ENCODE data around the gene PRRC1.

DNA sequence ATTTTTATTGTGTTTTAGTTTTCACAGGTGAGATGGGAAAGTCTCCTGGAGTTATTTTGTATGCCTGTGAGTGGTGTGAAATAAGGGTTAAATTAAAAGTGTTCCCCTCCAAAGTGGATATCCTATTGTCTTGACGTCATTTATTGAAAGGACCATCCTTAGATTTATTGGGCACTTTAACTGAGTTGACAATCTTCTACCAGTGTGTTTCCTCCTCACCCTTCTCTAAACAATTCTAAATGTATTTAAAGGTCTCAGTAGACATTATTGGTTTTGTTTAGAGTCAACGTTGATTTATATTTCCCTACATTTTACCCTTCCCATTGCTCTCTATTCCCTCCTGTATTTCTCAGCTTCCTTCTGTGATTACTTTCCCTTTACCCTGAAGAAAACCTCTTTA lies 40.8 kb downstream of the PRRC1 start:
- TF ChIP-seq GATA3 (IDR thresholded peaks at IDR 0.05; ENCODE audit: low read depth, low read length), result no peak
- no peak for TF ChIP-seq GATA2 (IDR thresholded peaks at IDR 0.05; ENCODE audit: low read depth, low read length)

All from SH-SY5Y (cell line).